Heart right ventricle (tissue), 16 donors: ENCODE measurements around the gene RECQL5. TPM values are rescaled to one million over a fixed set of nuclear protein-coding genes. Genes with fewer than 3 reads are reported as not detected.
A peak's percentile ranks its signal among the peaks of the same experiment; 100 is the strongest.

Experiments used
- ATAC-seq, 8 donors: fragments of 200-7000 bp; cut with Tn5 transposase; one replicate each; pipeline ENCODE4 v1.9.1; 2020; ENCODE audit warnings: mild to moderate bottlenecking in 8 of 8, moderate library complexity in 8 of 8, moderate number of reproducible peaks in 1 of 8
- DNase-seq, 2 donors: peaks; one replicate each; pipeline ENCODE4 v3.0.0-alpha.2; 2020
- H3K27ac ChIP-seq, 10 donors: fragments of 200-600 bp; sonication (generic) in 2 of 10; one replicate each; pipeline versions ENCODE4 v1.5.0 to v1.8.0; 2020 to 2022; ENCODE audit warnings: mild to moderate bottlenecking in 3 of 10
- H3K27me3 ChIP-seq, 7 donors: fragments of 200-600 bp; one replicate each; pipeline ENCODE4 v1.8.0; 2021 to 2022; ENCODE audit warnings: mild to moderate bottlenecking in 2 of 7
- H3K36me3 ChIP-seq, 9 donors: fragments of 200-600 bp; sonication (generic) in 1 of 9; one replicate each; pipeline versions ENCODE4 v1.5.0 to v1.8.0; 2020 to 2022; ENCODE audit warnings: mild to moderate bottlenecking in 2 of 9
- H3K4me1 ChIP-seq, 9 donors: fragments of 200-600 bp; sonication (generic) in 1 of 9; one replicate each; pipeline versions ENCODE4 v1.5.0 to v1.8.0; 2020 to 2022; ENCODE audit warnings: mild to moderate bottlenecking in 4 of 9
- H3K4me3 ChIP-seq, 10 donors: fragments of 200-600 bp; sonication (generic) in 2 of 10; one replicate each; pipeline versions ENCODE4 v1.5.0 to v1.8.0; 2020 to 2022; ENCODE audit warnings: mild to moderate bottlenecking in 7 of 10, moderate library complexity in 2 of 10
- H3K9me3 ChIP-seq, 11 donors: fragments of 200-600 bp in 10 of 11; sonication (generic) in 2 of 11; one replicate each; pipeline versions ENCODE4 v1.5.0 to v1.8.0; 2013 to 2022; ENCODE audit warnings: mild to moderate bottlenecking in 2 of 11, control low read depth in 1 of 11, moderate library complexity in 1 of 11
- WGBS, 2 donors: extraction: QIAGEN DNeasy Blood & Tissue Kit; methylation state at CpG; one replicate each; pipeline ENCODE4 v1.1.7; 2013; ENCODE audit warnings: inconsistent platforms in 1 of 2; 5-methylcytosine and 5-hydroxymethylcytosine counted together
- intact Hi-C, 10 donors: fragments of 100-400 bp; cut with DNase I; formaldehyde crosslinking; loops; one replicate each; pipeline versions ENCODE4 v1.11.1 to v1.14.2; 2022
- polyA plus RNA-seq, 2 donors: library from polyadenylated mRNA; stranded (reverse); fragments of 200-250 nt; gene quantifications; one replicate each; pipeline ENCODE4 v1.2.3, GENCODE V29; 2013
- total RNA-seq, 10 donors: library from RNA; stranded (reverse); fragmentation: NEBNext Ultra II Directional in 3 of 10; extraction: Animal tissue kit (Norgen Biotek cat#: 25700) in 3 of 10; gene quantifications; one replicate each; pipeline versions ENCODE4 v1.2.1 to v1.2.4, GENCODE V29; 2021 to 2023
- TF ChIP-seq, protein P1 (sequence below), 9 donors: fragments of 200-600 bp; sonication (generic) in 2 of 9; IDR thresholded peaks; one replicate each; pipeline versions ENCODE4 v1.5.0 to v1.8.0; 2021 to 2022; ENCODE audit warnings: antibody characterized with exemption in 9 of 9, mild to moderate bottlenecking in 5 of 9, moderate library complexity in 1 of 9
- donor health status: Arrhythmogenic right ventricular cardiomyopathy.
- donor health status: ischemic (EF 13 %, LVEDD 7.1; RV severe dilation, severe dysfunction).
- donor health status: healthy with polysubstance abuse.
- donor health status: DM: no; HTN: yes; CAD: no.
- donor health status: DM: no; HTN: no; CAD: no.
- donor health status: ischemic (EF 25% LVEDD 6.9; RV normal size, moderate dysfunction).
- donor health status: ischemic (EF 25% LVEDD 5.7; RV mildly dilated, moderate dysfunction).
- donor health status: healthy.
- donor health status: DM: yes; HTN: yes; CAD: no.
- donor health status: Ischemic cardiomyopathy.
- donor health status: ischemic (EF 35%, LVEDD 5.7; RV mildly dilated, moderate dysfunction).
- donor health status: nonischemic (EF 11% LVEDD 7.7; RV severe dilation, severe dysfunction).
- donor health status: DM: yes; HTN: yes; CAD: no.
- donor health status: PGD.
- donor health status: ischemic (EF 29% LVEDD 5.4; RV normal size, mild dysfunction).
- donor health status: nonischemic (EF 23%, LVEDD 6.1; RV moderate dilation, normal function).

Gene RECQL5
- total and polyA plus RNA-seq, 12 donors: 6.3 to 32.1 (median 10.7) TPM

DNA sequence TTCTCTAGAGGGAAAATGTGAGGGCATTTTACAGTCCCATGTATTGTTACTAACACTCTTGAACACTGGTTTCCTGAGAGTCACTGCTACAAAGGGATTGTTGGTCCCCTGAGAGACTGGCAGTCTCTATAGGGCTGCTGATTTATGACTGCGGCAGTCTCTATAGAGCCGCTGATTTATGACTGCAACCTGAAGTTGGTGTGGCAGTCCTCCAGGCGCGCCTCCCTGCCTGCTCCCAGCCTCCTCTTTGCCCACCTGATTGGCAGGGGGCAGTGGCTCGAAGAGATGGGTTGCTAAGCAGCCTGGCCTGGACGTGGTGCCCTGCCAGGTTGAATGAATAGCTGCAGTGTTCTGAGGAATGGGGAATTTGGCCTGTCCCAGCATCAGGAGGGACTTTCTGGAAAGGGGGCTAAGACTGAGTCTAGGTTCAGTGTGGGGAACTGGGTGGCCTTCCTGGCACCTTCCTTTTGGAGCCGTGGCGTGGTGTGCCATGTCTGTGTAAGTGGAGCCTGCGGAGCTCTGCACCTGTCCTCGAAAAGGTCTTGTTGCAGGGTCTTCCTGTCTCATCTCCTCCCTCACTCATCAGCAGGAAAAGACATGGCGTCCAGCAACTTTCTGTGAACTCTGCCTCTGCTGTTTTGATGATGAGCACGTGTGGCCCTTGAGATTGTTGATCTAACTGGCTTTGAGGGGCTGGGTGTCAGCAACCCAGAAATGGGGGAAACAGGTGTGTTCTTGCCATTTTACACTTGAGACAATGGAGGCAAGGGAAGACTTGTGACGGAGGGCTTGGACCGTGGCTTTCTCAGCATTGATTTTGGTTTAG lies 25.1 kb upstream of the RECQL5 start:
- ATAC-seq (no peak), DNase-seq (no peak)
- Histone ChIP-seq H3K9me3 (no peaks in the 10 kb centered on the region), H3K4me1 (peaks cover 18 to 97% (median 72%) of the 10 kb centered on the region in 9 donors), H3K27me3 (no peaks in the 10 kb centered on the region), H3K27ac (peak overlapping the region in 5 of 10 donors; percentile 30 to 92 (median 83)), H3K4me3 (no peak overlapping the region), H3K36me3 (peaks cover 0 to 64% (median 4%) of the 10 kb centered on the region in 9 donors)
- 86 to 88% methylated on average over 14 of the region's 14 CpGs for WGBS, 2 donors
- TF ChIP-seq, protein P1, sequence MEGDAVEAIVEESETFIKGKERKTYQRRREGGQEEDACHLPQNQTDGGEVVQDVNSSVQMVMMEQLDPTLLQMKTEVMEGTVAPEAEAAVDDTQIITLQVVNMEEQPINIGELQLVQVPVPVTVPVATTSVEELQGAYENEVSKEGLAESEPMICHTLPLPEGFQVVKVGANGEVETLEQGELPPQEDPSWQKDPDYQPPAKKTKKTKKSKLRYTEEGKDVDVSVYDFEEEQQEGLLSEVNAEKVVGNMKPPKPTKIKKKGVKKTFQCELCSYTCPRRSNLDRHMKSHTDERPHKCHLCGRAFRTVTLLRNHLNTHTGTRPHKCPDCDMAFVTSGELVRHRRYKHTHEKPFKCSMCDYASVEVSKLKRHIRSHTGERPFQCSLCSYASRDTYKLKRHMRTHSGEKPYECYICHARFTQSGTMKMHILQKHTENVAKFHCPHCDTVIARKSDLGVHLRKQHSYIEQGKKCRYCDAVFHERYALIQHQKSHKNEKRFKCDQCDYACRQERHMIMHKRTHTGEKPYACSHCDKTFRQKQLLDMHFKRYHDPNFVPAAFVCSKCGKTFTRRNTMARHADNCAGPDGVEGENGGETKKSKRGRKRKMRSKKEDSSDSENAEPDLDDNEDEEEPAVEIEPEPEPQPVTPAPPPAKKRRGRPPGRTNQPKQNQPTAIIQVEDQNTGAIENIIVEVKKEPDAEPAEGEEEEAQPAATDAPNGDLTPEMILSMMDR (IDR thresholded peaks at IDR 0.05): no peak
- intact Hi-C loops: loop anchor here in 2 of 10 donors (5.0 to 10.0 kb wide), 2 partner anchors 40 to 57 kb away; partner anchors contain the start of gene SMIM5 (in 1 of the 2)

DNA sequence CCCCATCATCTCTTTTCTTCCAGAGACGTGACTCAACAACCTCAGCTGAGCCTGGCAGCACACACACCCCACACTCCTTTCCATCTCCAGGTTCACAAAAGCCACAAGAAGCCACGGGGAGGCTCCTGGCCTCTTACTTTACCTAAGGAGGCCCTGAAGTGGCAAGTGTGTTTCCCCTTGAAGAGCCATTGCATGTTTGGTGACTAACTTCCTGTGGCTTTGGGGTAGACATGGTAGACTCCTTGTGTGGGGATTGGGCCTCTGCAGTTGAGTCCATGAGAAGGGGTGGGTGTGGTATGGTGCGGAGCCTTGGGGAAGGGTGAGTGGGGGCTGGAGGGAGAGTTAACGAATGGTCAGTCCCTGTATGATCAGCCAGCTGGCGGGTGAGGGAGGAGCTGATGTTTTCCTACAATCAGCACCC lies 24.4 kb upstream of the RECQL5 start:
- Histone ChIP-seq H3K4me3 (no peak overlapping the region), H3K4me1 (peaks cover 18 to 97% (median 74%) of the 10 kb centered on the region in 9 donors)

DNA sequence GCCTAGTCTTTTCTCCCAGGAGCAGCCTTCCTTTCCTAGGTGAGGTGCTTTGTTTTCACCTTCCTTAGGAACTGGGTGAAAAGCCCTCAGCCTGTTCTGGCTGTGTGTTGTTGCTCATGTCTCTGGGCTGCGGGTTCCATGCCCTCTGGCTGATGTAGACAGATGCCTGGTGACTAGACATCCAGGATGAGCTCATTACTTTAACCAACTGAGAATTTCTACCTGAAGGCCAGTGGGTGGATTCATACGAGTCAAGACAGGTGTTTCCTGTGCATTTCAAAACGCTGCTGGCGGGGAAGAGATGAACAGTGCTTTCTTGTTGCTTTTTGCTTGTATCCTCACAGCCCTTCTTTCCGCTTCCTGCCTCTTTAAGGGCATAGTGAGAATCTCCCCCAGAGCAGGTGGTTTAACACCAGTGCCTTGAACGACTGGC lies 22.5 kb upstream of the RECQL5 start:
- Histone ChIP-seq H3K9me3 (no peaks in the 10 kb centered on the region), H3K27me3 (no peaks in the 10 kb centered on the region), H3K4me3 (no peak overlapping the region), H3K36me3 (peaks cover 0 to 45% (median 4%) of the 10 kb centered on the region in 9 donors), H3K27ac (peak overlapping the region in 8 of 10 donors; percentile 32 to 86 (median 74)), H3K4me1 (peaks cover 27 to 97% (median 82%) of the 10 kb centered on the region in 9 donors)
- TF ChIP-seq, protein P1 (IDR thresholded peaks at IDR 0.05): no peak
- DNase-seq: no peak
- intact Hi-C loops: loop anchor here in 1 of 10 donors (5.0 kb wide), 1 partner anchor 33 kb away; the partner anchor contains the start of gene ITGB4
- ATAC-seq: no peak
- 77 to 81% methylated on average over 6 of the region's 6 CpGs for WGBS, 2 donors

More for the DNA sequence above, 24.4 kb upstream of the RECQL5 start:
- DNase-seq: no peak
- H3K27me3 ChIP-seq: no peaks in the 10 kb centered on the region
- H3K27ac ChIP-seq: peak overlapping the region in 3 of 10 donors; percentile 26 to 46 (median 27)
- no peaks in the 10 kb centered on the region for H3K9me3 ChIP-seq
- TF ChIP-seq, protein P1 (IDR thresholded peaks at IDR 0.05): no peak
- intact Hi-C loops: loop anchor here in 2 of 10 donors (5.0 to 10.0 kb wide), 2 partner anchors 41 to 57 kb away; partner anchors contain the start of gene SMIM5 (in 1 of the 2)
- H3K36me3 ChIP-seq: peaks cover 0 to 61% (median 4%) of the 10 kb centered on the region in 9 donors
- ATAC-seq: no peak
- WGBS, 2 donors: 86 to 87% methylated on average over 5 of the region's 5 CpGs

DNA sequence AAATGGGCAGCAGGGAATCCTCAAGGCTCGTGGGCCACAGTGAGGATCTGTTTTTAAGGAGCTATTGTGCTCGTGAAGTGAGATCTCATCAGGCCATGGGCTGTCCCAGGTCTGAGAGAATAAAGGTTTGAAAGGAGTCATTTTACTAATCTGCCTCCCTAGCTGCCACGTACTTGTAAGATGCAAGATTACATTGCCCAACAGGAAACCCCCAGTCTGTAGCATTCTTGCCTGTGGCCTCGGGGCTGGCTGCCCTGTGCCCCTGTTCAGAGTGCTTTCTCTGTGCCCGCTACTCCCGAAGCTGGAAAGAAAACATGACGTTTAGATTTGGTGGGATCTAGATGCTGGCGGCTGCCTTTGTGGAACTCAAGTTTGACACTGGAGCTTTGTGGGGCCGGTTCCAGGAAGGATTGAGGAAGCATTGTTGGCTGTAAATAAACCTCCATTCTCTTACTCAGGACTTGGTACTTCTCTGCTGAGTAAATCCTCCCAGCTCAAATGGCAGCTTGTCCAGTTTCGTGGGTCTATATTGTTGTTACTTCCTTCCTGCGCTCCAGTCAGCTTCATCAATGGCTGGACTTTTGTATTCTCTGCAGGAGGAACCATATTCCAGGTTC lies 21.4 kb upstream of the RECQL5 start:
- peaks cover 0 to 33% (median 4%) of the 10 kb centered on the region in 9 donors for H3K36me3 ChIP-seq
- peak overlapping the region in 9 of 10 donors; percentile 54 to 86 (median 73) for H3K27ac ChIP-seq
- no peaks in the 10 kb centered on the region for H3K27me3 ChIP-seq
- no peak for DNase-seq
- TF ChIP-seq, protein P1 (IDR thresholded peaks at IDR 0.05): no peak
- no peak overlapping the region for H3K4me3 ChIP-seq
- 58 to 61% methylated on average over 11 of the region's 11 CpGs for WGBS, 2 donors
- H3K4me1 ChIP-seq: peaks cover 30 to 97% (median 83%) of the 10 kb centered on the region in 9 donors
- no peaks in the 10 kb centered on the region for H3K9me3 ChIP-seq
- intact Hi-C loops: loop anchor here in 1 of 10 donors (5.0 kb wide), 1 partner anchor 34 kb away; the partner anchor contains the start of gene ITGB4
- peak in 5 of 8 donors; percentile 18 to 29 (median 26) for ATAC-seq
